ENCODE data around the gene PSAT1.

PSAT1 gene

DNA sequence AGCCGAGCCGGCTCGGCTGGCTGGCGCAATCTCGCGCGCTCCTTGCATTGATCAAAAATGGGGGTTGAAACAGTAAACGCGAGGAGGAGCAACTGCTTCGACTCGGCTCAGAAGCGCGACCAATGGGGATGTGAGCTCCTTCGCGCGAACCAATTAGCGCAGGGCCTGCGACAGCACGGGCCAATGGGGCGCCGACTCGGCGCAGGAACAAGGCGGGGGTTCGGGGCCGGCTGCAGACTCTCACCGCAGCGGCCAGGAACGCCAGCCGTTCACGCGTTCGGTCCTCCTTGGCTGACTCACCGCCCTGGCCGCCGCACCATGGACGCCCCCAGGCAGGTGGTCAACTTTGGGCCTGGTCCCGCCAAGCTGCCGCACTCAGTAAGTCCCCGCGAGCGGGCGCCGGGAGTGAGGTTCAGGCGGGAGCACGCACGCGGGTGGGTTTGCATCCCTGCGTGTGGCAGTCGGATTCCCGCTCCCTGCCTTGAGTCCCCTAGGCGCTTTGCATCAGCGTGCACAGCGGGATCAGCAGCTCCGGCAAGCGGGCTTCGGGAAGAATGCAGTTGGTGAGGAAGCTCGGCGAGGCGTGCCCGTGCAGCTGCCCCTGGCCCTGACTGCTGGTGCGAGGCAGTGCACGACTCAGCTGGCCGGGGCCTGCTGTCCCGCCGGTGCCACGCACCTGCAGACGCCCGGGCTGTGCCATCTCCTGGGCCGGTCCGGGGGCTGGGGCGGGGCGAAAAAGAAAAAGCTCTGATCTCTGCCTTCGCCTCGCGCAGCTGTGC lies at the start of gene PSAT1:
PSAT1 (plus strand) TSS at position 233 of the 779 bp plus-strand sequence; CDS start at position 319, 86 bp downstream.
- Histone ChIP-seq H3K27me3 (ENCODE audit: low read length) (no peaks in the 10 kb centered on the region), H3K9me2 (replicated peaks; ENCODE audit: insufficient read depth, low read length) (no peaks in the 10 kb centered on the region), H3K4me3 (ENCODE audit: insufficient read depth, low read length, poor library complexity, severe bottlenecking) (peak within 1 kb of the TSS; percentile 85), H2AFZ (ENCODE audit: low read depth, low read length, severe bottlenecking) (peak within 1 kb of the TSS; percentile 95), H3K79me2 (ENCODE audit: insufficient read depth, low read length) (peaks cover 30% of the 10 kb centered on the region), H3K9me3 (ENCODE audit: insufficient read depth, low read length) (no peaks in the 10 kb centered on the region), H3K9ac (ENCODE audit: low read length) (peak within 1 kb of the TSS; percentile 84), H4K20me1 (ENCODE audit: low read depth, low read length) (no peaks in the 10 kb centered on the region; the same call in 1 of the 2 replicates), H3K36me3 (ENCODE audit: low read length) (peaks cover 12% of the 10 kb centered on the region; the same call in 1 of the 2 replicates), H3F3A (ENCODE audit: insufficient read depth) (peaks cover 9% of the 10 kb centered on the region; the same call in 1 of the 2 replicates), H3K4me2 (ENCODE audit: low read depth, low read length, poor library complexity, severe bottlenecking) (peak within 1 kb of the TSS; percentile 93), H3K27ac (ENCODE audit: low read depth, low read length) (peak within 1 kb of the TSS; percentile 73)
- TF ChIP-seq, protein P1, sequence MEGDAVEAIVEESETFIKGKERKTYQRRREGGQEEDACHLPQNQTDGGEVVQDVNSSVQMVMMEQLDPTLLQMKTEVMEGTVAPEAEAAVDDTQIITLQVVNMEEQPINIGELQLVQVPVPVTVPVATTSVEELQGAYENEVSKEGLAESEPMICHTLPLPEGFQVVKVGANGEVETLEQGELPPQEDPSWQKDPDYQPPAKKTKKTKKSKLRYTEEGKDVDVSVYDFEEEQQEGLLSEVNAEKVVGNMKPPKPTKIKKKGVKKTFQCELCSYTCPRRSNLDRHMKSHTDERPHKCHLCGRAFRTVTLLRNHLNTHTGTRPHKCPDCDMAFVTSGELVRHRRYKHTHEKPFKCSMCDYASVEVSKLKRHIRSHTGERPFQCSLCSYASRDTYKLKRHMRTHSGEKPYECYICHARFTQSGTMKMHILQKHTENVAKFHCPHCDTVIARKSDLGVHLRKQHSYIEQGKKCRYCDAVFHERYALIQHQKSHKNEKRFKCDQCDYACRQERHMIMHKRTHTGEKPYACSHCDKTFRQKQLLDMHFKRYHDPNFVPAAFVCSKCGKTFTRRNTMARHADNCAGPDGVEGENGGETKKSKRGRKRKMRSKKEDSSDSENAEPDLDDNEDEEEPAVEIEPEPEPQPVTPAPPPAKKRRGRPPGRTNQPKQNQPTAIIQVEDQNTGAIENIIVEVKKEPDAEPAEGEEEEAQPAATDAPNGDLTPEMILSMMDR (IDR thresholded peaks at IDR 0.05; ENCODE audit: insufficient read depth, low read length, poor library complexity, severe bottlenecking), result peak; percentile 17
- TF ChIP-seq EZH2phosphoT487 (conservative IDR thresholded peaks at IDR 0.05; ENCODE audit: low read length), result no peak

DNA sequence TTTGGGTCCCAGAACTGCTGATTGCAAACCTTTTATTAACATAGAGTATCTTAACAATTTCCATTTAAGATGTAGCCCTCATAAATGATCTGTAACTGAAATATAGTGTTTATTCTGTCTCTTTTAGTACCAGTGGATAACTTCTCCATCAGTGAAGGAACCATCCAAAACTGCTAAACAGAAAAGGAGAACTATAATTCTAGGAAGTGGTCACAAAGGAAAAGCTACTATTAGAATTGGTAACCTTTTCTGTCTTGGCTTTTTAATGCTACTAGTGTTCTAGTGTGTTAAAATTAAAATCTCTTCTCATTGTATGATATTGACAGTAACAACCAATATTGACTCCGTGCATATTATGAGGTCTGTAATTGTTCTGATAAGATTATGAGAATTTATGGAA lies 48.3 kb upstream of the PSAT1 start:
- Histone ChIP-seq H3K4me3 (ENCODE audit: insufficient read depth, low read length, poor library complexity, severe bottlenecking) (no peak overlapping the region), H3K27ac (ENCODE audit: low read depth, low read length) (no peak overlapping the region), H3K27me3 (ENCODE audit: low read length) (no peaks in the 10 kb centered on the region), H3K4me2 (ENCODE audit: low read depth, low read length, poor library complexity, severe bottlenecking) (no peak overlapping the region), H4K20me1 (ENCODE audit: low read depth, low read length) (no peaks in the 10 kb centered on the region), H3F3A (ENCODE audit: insufficient read depth) (no peaks in the 10 kb centered on the region), H3K36me3 (ENCODE audit: low read length) (peaks cover 39% of the 10 kb centered on the region; the same call in 1 of the 2 replicates), H3K9me2 (replicated peaks; ENCODE audit: insufficient read depth, low read length) (no peaks in the 10 kb centered on the region), H3K79me2 (ENCODE audit: insufficient read depth, low read length) (no peaks in the 10 kb centered on the region), H3K9ac (ENCODE audit: low read length) (no peak overlapping the region), H2AFZ (ENCODE audit: low read depth, low read length, severe bottlenecking) (no peak overlapping the region), H3K9me3 (ENCODE audit: insufficient read depth, low read length) (no peaks in the 10 kb centered on the region)
- TF ChIP-seq EZH2phosphoT487 (conservative IDR thresholded peaks at IDR 0.05; ENCODE audit: low read length), result no peak
- TF ChIP-seq, protein P1 (IDR thresholded peaks at IDR 0.05; ENCODE audit: insufficient read depth, low read length, poor library complexity, severe bottlenecking), result no peak

DNA sequence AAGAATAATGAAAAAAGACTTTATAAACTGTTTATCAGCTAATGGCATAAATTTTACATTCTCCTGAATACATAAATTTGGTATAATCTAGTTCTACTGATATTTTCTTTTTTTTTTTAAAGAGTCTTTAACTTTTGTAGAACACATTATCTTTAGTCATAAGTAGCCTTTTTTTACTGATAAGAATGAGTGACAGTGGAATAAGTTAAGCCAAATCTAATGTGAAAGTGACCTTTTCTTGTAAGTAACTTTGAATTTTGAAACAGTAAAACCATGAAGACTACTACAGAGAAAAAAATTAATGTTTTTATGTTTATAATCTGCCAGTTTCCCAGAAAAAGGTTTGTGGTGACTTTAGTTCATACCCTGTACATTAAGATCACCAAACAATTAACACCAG lies 47.4 kb upstream of the PSAT1 start:
- Histone ChIP-seq H4K20me1 (ENCODE audit: low read depth, low read length) (no peaks in the 10 kb centered on the region), H3K79me2 (ENCODE audit: insufficient read depth, low read length) (no peaks in the 10 kb centered on the region), H3K36me3 (ENCODE audit: low read length) (peaks cover 39% of the 10 kb centered on the region; the same call in 1 of the 2 replicates), H3K4me3 (ENCODE audit: insufficient read depth, low read length, poor library complexity, severe bottlenecking) (no peak overlapping the region), H3K27me3 (ENCODE audit: low read length) (no peaks in the 10 kb centered on the region), H3K9me2 (replicated peaks; ENCODE audit: insufficient read depth, low read length) (no peaks in the 10 kb centered on the region), H3K9ac (ENCODE audit: low read length) (no peak overlapping the region), H3K4me2 (ENCODE audit: low read depth, low read length, poor library complexity, severe bottlenecking) (no peak overlapping the region), H3K27ac (ENCODE audit: low read depth, low read length) (no peak overlapping the region), H3F3A (ENCODE audit: insufficient read depth) (no peaks in the 10 kb centered on the region), H3K9me3 (ENCODE audit: insufficient read depth, low read length) (no peaks in the 10 kb centered on the region), H2AFZ (ENCODE audit: low read depth, low read length, severe bottlenecking) (no peak overlapping the region)
- TF ChIP-seq, protein P1 (IDR thresholded peaks at IDR 0.05; ENCODE audit: insufficient read depth, low read length, poor library complexity, severe bottlenecking), result no peak
- TF ChIP-seq EZH2phosphoT487 (conservative IDR thresholded peaks at IDR 0.05; ENCODE audit: low read length), result no peak
